Measurements from ENCODE around the gene U2SURP.
A peak's percentile ranks its signal among the peaks of the same experiment; 100 is the strongest.
"Not testable (repeated sequence)": the region's sequence is repeated elsewhere in the genome, so short reads cannot be mapped to it uniquely, and the experiment has no call there.

Gene U2SURP

DNA sequence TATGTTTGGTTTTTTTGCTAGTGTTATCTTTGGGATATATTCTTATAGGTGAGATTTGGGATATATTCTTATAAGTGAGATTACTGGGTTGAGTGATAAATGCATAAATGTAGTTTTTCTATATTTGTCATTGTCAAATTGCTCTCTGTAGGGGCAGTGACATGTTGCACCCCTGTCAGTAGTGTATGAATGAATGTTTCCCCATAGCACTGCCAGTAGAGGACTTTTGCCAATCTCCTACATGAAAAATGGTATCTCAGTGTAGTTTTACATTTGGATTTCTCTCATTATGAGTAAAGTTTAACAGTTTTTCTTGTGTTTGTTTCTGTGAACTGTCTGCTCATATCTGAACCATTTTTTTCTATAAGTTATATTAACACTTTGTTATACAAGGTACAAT is 13.6 kb downstream of the U2SURP start:
- no peak for DNase-seq

DNA sequence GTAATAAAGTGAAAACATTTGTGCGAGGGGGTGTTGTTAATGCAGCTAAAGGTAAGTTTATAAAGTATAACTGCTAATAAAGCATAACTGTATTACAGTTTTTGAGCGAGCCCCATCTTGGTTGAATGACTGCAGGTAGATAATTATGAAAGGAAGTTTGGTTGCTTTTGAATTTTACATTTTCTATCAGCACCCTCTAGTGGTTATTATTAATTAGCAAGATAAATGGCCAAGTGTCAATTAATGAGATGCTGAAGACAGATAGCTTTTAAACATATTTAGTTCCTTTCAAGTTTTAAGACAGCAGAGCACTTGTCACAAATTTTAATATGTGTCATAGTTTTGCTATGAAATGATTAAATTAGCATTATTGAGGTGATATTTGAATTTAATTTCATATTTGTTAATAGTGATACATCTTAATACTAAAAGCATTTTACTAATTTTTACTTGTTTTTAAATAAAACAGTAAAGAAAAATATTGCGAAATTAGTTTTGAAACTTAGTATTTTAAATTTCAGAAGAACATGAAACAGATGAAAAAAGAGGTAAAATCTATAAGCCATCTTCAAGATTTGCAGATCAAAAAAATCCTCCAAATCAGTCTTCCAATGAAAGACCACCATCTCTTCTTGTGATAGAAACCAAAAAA is 15.1 kb downstream of the U2SURP start:
- DNase-seq = peak in 2 of 4 experiments; percentile 40 to 53

DNA sequence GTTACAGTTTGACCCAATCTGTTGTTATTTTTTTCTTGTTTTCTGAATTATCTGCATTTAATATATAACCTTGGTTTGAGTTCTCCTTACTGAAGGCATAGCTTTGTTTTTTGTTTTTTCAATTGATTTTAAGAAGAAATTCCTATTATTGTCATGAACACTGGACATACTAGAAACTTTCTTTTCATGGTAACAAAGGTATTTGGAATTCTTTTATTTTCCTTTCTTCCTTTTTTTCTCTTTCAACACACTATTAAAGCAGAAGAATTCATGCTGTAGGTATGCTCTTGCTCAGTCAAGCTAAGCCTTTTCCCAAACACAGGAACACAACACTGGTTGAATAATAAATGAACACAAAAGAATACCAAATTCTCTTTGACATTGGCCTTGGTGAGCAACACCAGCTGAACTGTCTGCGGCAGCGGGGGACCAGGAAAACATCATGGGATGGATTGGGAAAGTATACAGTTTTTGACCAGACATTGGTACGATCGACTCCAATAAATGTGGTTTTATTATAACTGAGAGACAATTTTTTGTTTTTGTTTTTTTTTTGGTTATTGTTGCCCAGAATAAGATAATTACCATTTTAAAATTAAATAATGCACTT is 23.1 kb downstream of the U2SURP start:
- no peak for DNase-seq

DNA sequence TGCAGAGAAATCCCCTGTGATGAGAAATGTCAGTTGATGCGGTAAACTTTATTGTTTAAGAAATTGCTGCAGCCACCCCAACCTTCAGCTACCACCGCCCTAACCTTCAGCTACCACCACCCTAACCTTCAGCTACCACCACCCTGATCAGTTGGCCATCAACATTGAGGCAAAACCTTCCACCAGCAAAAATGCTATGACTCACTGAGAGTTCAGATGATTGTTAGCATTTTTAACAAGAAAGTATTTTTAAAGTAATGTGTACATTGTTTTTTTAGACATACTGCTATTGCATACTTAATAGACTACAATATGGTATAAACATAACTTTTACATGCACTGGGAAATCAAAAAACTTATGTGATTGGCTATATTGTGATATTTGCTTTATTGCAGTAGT is 30.0 kb downstream of the U2SURP start:
- no peak for DNase-seq

DNA sequence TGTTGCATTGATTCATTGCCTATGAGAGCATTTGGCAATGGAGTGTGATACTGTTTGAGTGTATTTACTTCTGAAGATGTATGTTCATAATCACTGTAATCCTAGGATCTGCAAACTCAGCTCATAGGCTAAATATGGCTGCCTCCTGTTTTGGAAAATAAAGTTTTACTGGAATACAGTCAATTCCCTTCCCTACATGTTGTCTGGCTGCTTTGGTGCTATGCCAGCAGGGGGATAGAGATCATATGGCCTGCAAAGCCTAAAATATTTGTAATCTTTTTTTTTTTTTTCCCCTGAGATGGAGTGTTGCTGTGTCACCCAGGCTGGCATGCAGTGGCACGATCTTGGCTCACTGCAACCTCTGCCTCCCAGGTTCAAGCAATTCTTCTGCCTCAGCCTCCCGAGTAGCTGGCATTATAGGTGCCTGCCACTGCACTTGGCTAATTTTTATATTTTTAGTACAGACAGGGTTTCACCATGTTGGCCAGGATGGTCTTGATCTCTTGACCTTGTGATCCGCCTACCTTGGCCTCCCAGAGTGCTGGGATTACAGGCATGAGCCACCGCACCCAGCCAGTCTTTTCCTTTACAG is 30.5 kb downstream of the U2SURP start:
- DNase-seq = not testable (repeated sequence)

DNA sequence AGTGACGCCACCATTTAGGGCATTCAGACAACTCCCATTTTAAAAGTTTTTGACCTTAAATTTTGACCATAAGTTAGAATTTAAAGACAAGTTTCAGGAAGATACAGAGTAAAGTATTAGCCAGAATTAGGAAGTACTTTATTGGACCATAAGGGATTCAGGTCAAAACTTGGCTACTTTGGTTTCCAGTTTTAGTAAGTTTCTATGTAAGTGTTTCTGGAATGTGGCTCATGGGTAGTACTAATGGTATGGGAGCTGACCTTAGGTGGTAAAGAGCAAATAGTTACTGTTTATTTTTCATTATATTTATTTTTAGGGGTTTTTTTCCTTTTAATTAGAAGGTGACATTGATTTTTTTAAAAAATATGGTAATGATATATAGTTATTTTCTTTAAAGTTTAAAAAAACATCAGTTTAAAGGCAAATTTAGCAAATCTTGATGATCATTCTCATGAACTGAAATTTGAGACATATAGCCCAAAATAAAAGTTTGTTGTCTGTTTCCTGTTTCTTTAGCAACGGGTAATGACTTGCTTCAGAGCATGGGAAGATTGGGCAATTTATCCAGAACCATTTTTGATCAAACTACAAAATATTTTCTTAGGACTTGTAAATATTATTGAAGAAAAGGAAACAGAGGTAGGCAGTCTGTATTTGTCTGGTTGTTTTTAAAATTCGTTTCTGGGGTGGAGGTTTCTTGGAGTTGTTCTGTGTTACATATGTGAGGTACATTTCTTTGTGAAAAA is 34.3 kb downstream of the U2SURP start:
- DNase-seq = peak; percentile 11 to 52 (median 30)

DNA sequence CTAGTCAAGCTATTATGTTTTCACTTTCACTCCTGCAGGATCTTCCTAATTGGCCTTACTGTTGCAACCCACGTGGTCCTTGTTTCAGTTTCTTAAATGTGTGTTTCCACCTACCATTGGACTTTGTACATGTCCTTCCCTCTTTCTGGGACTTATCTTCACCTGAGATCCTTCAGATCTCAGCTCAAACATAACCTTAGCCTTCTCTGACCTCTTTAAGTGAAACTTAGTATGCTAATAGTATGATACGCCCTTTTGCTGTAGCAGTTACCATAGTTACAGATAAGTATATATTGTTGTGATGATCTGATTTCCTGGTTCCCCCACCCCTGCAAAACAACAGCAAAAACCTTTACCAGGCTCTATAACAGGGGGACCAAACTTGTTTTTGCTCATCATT is 35.2 kb downstream of the U2SURP start:
- no peak for DNase-seq

DNA sequence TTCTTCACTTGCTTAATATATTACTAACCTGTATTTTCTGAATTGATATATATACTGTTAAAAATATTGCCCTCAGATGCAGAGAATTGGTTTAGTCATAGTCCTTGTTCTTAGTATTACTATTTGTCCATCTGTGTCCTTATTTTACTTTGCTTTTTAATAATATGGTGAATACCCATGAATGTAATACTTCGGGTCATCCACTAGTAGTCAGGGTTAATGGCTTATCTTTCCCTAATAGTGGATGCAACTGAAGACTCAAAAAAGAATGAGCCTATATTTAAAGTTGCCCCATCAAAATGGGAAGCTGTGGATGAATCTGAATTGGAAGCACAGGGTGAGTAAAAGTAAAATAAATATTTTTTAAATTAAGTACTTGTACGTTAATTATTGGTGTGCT is 36.5 kb downstream of the U2SURP start:
- peak in 1 of 4 experiments; percentile 11 for DNase-seq

DNA sequence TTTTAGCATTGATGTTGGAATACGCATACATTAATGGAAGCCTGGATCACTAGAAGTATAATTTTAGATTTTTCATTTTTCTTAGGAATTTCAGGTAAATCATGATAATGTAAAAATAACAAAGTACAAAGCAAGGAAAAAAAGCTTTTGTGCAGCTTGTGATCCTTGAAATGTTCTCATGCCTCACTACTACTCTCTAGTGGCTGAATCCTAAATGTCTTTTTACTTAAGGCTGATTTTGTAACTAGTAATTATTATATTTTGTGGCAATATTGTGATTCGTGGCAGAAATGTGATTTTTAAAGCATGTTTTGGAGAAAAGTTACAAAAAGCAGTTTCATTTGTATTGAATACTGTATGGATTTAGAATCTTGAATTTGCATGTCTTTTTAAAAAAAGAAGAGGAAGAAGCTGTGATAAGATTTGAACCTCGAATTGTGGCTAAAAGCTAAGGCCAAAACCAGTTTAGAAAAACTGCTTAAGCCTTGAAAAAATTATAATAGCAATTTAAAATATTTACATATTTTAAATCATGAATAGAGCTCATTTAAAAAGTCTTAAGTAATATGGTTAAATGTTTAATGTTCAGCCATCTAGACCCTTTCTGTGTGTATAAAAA is 39.0 kb downstream of the U2SURP start:
- DNase-seq = peak in 2 of 4 experiments; percentile 35 to 40

DNA sequence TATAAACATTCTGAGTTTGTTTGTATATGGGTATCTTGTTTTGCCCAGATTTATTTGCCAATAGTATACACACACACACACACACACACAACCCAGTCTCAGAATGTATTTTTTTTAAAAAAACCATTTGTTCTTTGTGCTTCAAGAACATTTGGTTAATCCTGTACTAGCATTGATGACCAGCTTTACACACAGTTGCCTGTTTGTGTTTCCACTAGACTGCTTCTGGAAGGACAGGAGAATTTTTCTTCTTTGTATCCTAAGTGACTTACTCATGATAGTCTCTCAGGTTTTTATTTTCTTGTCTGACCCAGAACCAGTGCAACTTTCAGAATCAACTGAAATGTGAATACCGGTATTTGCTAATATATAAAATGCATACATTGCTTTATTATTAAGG is 40.5 kb downstream of the U2SURP start:
- no peak for DNase-seq

DNA sequence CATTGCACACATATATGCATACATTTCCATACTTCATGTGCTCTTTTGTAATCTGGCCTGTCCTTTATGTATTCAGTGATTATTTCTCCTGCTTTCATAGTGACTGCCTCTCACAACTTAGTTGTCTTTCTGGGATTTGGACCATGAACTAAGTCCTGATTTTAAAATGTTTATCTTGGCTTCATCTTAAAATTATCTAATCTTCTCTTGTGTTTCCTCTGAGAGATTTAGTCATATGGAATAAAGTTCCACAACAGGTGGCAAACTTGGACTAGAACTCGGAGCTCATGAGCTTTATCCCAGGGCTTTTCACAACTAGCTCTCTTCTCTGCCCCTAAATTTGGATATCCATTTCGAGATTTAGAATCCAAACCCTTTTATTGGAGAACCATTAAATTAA is 44.3 kb downstream of the U2SURP start:
- no peak for DNase-seq

DNA sequence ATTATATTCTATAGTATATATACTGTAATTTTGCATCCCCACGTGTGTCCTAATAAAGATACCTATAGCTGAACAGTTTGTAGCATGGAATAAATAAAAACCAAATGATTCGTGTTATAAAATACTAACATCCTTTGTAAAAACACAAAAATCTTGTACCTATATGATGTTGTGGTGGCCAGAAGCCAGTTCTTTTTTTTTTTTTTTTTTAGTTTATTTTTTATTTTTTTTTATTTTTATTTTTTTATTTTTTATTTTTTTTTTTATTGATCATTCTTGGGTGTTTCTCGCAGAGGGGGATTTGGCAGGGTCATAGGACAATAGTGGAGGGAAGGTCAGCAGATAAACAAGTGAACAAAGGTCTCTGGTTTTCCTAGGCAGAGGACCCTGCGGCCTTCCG is 44.7 kb downstream of the U2SURP start:
- not testable (repeated sequence) for DNase-seq

DNA sequence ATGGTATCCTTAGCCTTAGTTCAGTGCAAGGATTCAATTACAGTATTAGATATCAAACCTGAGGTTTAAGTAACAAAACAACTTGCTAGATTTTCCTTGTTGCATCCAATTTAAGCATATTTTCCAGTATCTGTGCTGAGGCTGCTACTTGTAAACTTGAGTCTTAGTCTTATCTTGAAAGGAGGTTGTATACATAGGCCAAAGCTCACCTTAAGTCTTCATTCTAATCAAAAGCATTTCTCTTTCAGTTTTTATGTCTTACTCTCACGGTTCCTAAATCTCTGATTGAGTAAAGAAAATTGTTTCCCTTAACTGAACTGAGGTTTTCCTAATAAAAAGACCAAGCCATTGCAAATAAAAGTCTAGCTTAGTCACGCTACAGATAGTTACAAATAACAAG is 52.6 kb downstream of the U2SURP start:
- DNase-seq = no peak

DNA sequence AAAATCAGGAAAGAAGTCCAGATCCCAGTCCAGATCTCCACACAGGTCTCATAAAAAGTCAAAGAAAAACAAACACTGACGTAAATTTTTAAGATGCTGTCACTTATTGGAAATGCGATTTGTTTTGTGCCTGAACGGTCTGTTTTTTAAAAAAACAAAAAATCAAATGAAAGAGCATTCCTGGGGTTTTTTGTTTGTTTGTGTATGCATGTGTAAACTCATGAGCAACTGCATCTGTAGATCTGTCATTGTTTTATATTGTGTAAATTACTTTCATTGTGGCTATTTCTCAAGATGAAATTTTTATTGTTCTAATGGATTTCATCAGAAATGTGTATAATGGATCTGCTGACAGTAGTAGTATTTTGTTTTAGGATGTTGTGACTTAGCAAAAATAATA is 55.0 kb downstream of the U2SURP start:
- DNase-seq = no peak

DNA sequence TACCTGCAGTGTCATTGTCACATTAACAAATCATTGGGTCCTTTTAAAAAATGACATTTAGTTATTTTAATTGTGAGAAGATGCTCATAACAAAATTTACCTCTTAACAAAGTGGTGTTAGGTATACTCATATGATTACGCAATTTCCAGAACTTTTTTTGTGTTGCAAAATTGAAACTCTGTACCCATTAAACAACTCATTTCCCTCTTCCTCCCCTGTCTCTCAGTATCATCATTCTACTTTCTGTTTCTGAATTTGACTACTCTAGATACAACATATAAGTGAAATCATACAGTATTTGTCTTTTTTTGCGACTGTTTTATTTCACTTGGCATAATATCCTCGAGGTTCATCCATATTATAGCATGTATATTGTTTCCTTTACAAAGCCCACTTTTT is 59.5 kb downstream of the U2SURP start:
- DNase-seq = peak in 1 of 4 experiments; percentile 19

DNA sequence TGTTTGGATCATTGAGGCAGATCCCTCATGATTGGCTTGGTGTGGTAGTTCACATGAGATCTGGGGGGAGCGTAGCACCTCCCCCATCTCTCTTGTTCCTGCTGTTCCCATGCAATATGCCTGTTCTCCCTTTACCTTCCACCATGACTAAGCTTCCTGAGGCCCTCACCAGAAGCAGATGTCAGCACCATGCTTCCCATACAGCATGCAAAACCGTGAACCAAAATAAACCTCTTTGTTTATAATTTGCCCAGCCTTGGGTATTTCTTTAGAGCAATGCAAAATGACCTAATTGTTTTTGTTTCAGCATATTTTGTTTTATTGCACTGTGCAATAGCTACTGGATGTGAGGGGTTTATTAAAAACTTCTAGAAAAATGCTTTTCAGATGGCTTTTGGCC is 61.6 kb downstream of the U2SURP start:
- no peak for DNase-seq

DNA sequence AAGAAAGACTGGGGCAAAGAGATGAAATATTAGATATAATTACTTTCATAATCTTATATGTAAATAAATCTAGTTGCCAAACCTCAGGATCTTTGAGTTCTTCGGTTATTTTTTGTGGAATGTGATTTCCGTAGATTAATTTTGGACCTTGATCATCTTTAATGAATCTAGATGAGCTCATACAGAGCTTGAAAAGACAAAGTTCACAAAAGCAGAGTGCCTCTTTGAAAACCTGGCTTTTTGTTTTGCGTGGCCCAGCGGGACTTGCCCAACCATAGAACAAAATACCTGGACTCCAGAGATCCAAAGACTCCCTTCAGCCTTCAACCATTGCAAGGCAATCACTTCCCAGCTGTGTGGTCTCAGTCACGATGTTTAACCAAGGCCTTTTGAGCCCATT is 63.4 kb downstream of the U2SURP start:
- DNase-seq = peak in 1 of 4 experiments; percentile 7

DNA sequence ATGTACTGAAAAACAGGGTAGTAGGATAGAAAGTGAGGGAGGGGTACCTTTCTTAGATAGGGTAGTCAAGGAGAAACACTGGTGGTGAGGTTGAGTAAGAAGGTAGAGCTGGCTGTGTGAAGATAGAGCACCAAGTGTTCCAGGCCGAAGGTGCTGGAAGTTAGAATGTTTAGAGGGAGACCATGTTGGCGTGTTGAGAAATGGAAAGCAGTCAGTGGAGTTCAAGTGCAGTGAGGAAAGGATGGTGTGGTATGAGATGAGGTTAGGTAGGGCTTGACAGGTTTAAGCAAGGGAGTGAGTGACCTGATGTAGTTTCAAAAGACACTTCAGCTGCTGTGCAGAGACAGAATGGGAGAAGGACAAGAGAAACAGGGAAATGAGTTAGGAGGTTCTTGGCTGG is 64.0 kb downstream of the U2SURP start:
- no peak for DNase-seq

DNA sequence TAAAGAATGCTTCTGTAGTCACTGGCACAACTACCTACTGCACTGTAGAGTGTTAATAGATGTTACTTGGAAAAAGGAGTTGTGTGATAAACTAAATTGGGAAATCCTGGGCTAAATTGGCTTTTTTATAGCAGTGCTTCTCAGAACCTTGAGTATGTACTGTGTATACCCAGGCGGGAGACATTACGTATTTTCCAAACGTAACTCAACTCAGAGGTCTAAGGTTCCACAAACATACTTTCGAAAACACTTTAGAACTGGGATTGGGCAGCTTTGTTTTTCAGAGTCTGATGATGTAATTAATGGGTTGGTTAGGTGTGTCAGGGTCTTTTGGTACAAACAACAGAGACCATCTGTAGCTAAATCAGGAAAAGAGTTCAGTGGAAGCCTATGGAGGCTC is 64.7 kb downstream of the U2SURP start:
- no peak for DNase-seq

DNA sequence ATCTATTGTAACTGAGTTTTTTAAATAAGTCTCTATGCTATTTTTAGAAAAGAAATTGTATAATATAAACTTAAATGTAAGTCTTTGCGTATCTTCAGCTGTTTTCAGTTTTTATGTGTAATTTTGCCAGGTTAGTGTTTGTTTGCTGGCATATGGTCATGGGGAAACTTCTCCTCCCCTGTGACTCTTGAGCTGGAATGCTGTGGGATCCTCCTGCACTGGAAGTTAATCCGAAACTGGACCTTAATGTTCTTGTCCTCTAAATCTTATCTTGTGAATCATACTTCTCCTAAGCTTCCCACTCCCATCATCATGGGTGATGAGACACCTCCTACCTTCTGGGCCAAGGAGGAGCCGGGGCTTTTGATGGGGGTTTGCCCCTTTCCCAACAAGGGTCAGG is 65.8 kb downstream of the U2SURP start:
- no peak for DNase-seq

DNA sequence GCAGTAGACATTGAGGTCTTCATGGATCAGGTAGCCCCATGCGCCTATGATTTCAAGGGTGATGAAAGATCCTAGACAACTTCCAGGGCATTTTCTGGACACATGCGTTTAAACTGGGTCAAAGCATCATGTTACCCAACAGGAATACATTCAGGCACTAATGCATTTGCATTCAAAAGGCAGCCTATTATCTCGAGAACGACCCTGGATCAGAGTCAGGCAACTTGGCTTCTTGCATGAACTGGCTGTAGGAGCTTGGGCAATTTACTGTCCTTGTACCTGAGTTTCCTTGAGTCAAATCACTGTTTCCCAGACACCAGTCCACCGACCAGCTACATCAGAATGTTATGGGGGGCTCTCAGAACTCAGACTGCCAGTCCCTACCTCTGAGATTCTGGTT is 66.7 kb downstream of the U2SURP start:
- no peak for DNase-seq

DNA sequence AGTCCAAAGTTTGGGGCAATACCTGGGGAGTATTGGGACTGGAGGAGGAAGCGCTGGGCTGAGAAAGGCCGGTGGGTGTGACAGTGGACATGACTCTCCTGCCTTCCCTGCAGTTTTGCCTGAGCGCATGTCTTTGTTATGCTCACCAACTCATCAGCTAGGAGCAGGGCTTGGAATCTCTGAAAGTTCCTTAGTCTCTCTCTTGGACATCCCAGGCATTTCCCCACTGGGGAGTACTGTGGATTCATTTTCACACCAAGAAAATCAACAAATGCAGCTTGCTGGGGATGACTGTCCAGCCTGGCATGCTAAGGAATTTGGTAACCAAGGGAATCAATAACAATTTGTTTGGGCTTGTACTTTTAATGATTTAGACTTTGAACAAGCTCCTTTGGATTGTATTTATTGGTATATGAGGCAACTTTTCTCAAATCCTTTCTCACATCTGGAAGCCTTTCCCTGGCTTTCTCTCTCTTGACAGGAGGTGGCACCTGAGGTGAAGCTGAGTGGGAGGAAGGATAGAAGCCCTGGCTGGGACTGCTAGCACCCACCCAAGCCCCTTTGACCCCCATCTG is 69.7 kb downstream of the U2SURP start:
- no peak for DNase-seq

DNA sequence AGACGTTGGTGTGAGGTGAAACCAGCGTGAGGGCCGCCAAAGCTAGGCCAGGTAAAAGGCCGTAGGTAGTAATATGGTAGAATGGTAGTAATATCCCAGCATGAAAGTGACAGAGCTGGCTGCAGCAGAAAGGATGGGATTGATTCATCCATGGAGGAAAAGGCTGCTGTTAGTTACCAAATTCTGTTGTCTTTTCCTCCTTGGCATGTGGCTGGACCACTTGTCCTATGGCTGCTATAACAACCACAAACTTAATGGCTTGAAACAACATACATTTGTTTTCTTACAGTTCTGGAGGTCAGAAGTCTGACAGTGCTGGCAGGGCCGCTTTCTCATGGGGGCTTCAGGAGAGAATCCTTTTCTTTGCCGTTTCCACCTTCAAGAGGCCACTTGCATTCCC is 70.4 kb downstream of the U2SURP start:
- no peak for DNase-seq

Measured in suppressor macrophage (primary cell).